Measurements from ENCODE around the gene CFAP58.

Gene CFAP58

DNA sequence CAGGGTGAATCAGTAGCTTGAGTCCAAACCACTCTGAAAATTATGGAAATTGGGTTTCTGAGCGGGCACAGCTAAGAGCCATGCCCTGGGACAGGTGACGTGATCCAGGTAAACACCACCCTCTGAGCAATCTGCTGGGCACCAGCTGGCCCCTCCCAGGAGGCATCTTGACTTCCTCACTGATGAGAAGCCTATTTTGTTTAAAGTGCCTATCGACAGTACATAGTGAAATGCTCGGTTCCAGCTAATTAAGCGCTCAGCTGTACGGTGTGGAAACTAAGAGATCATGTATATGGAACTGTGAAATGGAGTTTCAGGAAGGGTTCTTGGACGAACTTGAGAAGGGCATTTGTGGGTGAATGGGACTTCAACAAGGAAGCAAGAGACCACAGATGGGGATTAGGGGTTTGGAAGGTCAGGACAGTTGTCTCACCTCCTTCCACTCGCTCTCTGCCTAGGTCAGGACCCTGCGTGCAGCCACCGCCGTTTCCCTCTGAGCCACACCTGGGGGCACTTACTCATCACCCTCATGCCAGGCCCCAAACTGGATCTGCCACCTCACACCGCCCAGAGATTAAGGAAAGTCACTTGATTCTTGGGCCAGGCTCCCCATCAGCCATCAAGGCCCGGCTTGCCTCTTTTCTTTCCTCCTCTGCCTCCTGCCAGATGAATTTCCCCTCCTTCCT lies 18.5 kb upstream of the CFAP58 start:
- DNase-seq: no peak

DNA sequence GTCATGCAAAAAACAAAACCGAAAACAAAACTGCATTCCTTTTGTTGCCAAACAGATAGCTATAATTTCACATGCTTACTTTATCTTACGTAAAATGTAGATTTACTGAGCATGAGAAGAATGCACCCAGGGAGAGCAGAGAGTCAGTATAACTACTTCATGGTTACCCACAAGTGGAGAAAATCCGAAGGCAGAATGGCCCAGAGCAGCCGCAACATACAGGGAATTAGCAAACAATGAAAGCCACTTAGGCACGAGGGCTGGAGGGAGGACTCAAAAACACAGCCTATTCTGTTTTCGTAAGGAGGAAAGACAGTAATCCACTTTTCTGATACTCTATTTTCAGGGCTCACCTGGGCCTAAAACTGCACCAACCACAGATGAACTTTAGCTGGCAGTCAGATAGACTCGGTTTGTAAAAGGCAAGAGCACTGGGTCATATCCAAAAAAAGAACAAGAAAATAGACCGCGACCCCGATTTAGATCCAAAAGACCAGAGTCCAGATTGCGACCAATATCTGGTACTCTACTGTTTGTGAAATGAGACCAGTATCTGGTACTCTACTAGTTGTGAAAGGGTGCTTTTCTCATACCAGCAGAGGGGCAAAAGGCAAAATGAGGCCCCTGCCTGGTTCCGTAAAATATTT lies 16.7 kb upstream of the CFAP58 start:
- DNase-seq: peak; percentile 69

DNA sequence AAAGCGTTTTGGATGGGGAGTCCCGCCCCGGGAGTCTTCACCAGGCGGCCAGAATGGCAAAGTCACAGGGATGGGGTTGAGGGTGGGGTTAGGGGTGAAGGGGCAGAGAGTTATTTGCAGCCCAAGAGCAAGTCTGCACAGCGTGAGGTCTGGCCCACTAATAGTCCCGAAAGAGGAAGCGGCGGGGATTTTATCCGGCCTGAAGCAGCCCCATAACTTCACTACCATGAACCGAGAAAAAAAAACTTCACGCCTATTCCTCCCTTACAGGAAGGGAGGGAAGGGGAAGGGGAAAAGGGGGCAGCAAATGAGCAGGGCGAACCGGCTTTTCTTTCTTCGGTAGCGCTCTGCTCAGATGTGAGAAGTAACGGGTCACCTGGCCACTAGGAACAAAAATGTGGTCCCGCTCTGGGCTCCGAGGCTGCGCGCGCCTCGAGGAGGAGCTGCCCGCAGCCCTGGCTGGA lies 16.1 kb upstream of the CFAP58 start:
- DNase-seq: no peak

DNA sequence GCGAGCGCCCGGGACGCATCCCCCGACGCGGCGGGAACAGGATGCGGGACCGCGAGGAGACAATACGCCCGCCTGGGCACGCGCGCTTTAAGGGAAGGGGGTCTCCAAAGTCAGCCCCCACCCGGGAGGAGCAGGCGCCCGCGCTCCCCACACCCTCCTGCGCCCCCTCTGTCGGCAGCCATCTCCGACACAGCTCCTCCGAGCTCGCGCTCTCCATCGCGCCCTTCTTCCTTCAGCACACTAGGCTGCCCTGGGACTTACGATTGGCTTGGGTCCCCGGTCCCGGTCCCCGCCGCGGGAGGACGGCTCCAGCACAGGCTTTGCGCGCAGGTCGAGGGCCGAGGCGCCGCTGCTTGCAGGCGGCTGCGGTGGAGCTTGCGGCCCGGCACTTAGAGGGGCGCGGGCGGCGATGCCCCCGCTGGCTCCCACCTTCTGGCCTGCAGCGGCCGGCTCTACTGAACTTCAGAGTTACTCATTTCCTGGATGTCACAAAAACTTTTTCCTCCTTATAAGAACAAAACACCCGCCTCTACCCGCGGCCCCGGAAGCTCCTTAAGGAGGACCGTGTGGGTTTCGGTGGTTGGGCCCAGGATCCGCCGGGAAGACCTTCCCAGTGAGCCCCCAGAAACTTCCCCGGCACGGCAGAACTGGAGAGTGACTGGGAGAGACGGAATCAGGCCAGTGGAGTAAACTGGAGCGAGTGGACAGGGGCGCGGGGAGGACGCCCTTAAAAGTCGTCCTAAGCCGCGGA lies 15.5 kb upstream of the CFAP58 start, which contains the start of gene ITPRIP:
Gene ITPRIP, minus strand, starts transcription at position 481 of the 751 bp plus-strand sequence. CDS start 22,414 bp downstream, outside the sequence.
- DNase-seq: peak; percentile 89

DNA sequence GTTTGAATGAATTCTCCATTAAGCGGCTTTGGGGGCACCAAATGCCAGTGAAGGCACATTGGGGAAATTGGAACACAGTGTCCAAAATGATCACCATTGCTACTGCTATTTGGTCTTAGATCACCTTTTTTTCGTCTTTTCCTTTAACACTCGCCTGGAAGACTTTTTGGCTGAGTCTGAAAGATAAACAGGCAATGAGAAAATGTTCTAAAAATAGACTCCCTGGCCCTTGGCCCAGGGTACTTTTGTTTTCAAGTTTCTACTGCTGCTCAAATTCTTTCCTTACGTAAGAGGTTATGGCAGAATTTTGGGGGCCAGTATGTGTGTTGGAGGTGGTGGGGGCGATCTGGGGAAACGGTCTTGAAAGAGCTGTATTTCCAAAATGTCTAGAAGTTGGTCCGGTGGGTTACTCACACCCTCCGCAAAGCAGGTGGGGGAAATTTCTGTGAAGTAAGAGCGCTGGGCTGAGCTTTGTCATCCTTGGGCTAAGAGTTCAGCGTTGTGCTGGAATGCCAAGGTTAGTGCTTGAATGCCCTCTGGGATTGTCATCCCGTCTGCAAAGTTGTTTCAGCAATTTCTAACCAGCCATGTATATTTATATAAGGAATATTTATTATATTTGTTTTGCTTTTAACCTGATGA lies 14.0 kb upstream of the CFAP58 start:
- DNase-seq: peak; percentile 80

DNA sequence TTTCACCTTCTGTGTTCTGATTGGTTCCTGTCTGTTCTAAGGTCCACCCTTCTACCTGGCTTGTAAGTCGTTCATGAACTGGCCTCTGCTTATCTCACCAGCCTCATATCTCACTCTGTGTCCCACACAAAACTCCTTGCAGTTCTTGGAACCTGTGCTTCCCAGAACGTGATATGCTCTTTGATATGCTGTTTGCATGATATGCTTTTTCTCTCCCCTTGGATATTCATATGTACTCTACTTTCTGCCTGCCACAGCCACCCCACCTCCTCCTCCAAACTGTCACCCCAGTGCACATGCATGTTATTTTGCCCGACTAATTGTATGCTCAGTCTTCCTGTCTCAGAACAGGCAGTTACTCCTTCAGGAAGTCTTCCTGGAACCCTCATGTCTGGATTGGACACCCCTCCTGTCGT lies 13.5 kb upstream of the CFAP58 start:
- no peak for DNase-seq

DNA sequence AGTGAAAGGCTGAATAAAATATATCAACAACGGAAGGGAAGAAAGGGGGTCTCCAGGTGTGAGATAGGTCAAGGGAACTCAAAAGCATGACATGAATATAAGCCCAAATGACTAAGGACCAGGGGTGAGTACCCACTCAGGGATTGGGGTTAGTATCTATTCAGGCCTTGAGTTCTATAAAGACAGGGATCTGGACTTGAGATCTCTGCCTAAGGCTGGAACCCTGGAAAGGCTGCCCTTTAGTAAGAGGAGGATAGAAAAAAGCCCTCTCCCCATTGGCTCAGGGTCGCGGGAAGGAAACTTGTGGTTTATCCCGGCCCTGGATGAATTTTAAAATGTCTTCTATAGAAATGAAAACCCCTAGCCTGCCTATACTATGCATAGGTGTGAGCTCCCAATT lies 13.0 kb upstream of the CFAP58 start:
- DNase-seq: no peak

DNA sequence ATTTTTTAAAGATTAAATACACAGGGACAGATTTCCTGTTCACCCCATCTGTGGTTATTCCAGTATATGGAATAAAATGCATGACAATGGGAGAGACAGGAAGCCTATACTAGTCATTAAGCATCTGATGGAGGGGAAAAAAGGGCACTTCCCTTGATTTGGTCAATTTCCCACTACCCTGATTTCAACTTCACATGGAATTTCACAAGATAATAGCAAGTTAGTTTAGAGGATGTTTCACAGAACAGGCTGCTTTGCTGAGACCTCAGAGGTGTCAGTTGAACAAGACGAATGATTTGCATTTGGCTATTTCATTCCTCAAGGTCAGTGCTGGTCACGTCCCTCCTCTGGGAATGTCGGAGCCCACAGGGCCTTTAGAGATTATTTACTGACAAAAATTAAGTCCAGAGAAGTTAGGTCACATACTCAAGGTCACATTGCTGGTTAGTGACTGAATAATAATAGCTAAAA lies 10.7 kb upstream of the CFAP58 start:
- DNase-seq: peak; percentile 45

DNA sequence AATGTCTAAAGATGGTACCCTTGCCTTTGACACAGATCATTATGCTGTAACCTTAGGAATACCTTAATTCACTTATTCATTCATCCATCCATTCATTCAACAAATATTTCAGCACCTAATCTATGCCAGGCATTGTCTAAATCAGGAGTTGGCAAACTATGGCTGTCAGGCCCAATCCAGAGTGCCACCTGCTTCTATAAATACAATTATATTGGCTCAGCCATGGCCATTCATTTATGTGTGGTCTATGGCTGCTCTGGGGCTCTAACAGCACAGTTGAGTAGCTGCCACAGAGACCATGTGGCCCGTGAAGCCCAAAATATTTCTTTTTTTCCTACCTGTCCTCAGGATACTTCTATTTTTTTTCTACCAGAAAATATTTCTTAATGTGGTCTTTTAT lies 9.4 kb upstream of the CFAP58 start:
- DNase-seq: no peak

DNA sequence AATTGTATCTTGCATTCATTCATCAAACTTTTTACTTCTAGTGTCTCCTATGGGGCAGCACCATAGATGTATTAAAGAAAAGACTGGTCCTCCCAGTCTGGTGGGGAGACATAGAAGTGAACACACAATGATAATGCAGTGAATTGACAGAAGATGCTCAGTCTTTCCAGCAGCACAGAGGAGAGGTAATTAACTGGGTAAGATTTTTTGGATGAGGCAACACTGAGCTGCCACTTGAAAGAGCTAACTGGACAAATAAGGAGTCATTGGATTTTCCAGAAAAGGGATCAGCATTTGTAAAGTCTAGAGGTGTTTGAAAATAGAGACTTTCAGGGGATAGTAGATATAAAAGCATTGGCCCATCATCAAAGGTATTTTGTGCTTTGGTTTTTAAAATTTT lies 8.1 kb upstream of the CFAP58 start:
- DNase-seq: no peak

DNA sequence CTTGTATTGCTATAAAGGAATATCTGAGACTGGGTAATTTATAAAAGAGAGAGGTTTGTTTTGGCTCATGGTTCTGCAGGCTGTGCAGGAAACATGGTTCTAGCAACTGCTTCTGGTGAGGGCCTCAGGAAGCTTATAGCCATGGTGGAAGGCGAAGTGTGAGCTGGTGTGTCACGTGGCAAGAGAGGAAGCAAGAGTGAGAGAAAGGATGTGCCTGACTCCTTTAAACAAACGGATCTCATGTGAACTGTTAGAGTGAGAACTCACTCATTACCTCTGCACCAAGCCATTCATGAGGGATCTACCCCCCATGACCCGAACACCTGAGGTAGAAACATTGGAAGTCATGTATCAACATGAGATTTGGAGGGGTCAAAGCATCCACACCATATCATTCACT lies 7.7 kb upstream of the CFAP58 start:
- DNase-seq: no peak

DNA sequence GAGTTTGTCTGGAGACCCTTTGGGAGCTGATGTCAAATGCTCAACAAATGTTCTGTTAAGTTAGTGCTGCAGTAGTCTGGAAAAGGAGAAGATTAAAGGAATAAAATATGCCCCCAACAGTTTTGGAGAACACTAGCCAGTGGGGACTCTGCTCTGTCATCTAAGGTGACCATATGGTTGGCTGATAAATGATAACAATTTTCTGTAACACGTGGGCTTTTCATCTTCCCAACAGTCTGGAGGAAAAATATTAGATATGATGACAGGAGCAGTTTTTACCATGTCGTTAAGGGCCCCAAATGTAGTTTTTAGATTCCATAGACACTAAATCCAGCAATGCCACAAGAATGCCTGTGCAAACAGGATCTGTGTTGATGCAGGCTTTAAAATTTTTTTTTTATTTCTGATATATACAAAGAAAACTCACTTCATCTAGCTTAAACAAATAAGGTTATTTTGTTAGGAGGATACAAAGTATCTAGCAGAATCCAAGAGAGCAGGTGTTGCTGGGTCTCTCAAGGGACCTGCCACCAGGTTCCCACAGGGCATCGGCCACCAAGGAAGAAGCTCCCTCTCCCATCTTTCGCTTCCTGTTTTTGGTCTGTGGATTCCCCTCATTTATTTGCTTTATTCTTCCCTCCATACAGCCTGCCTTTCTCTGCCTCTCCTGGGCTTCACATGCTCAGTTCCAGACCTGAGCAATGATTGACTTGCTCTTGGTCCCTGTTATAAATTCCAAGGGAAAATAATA lies 6.2 kb upstream of the CFAP58 start:
- no peak for DNase-seq

DNA sequence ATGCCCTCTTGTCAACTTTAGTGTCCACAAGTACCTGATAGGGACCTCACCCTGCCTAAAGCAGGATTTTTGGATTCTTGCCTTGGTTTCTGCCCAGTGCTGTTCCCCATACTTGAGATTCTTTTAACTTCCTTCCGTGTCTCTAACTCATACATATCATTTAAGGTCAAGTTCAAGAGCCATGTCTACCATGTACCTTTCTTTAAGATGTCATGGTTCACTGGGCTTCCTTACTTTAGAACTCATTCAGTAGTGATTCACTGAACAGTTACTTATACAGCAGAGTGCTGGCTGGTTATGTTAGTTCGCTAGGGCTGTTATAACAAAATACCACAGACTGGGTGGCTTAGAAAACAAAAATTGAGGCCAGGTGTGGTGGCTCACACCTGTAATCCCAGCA lies 5.0 kb upstream of the CFAP58 start:
- DNase-seq: no peak

DNA sequence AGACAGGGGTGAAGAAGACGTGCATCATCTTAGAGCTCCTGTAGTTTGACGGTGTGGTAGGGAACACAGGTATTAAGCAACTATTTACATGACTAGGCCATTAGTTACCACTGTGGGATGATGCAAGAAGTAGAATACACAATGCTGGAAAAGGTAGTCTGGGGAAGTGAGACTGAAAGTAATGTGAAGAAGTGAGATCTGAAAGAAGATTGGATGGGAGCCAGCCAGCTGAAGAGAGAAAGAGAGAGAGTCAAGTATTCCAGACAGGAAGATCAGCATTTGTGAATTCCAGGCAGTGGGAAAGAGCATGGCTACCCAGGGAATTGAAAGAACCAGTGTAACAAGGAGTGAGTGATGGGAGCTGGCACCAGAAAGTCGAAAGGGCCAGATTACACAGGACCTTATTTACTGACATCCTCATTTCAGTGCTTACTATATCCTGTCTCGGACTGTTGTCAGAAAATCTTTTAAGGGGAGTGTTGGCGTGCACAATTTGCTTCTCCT lies 4.0 kb upstream of the CFAP58 start:
- peak; percentile 76 for DNase-seq

DNA sequence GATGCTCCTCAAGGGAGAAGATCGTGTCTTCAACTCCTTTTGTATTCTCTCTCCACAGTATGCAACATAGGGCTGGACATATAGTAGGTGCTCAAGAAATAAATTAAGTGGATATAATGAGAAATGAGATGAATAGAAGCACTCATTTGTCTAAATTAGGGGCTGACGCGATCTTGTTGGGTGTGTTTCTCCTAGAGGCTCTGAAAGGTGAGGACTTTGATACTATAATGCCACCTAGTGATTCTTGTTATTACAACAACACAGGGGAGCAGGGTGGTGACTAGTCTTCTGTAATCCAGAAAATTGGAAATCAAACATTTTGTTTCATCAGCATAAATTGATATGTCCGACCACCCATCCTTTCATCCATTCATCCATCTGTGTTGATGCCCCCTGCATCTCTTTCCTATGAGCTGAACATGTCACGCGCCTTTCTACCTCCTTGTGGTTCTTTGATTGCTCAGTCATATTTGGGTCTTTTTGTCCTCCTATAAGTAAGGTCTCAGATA lies 3.5 kb upstream of the CFAP58 start:
- DNase-seq: peak; percentile 73

DNA sequence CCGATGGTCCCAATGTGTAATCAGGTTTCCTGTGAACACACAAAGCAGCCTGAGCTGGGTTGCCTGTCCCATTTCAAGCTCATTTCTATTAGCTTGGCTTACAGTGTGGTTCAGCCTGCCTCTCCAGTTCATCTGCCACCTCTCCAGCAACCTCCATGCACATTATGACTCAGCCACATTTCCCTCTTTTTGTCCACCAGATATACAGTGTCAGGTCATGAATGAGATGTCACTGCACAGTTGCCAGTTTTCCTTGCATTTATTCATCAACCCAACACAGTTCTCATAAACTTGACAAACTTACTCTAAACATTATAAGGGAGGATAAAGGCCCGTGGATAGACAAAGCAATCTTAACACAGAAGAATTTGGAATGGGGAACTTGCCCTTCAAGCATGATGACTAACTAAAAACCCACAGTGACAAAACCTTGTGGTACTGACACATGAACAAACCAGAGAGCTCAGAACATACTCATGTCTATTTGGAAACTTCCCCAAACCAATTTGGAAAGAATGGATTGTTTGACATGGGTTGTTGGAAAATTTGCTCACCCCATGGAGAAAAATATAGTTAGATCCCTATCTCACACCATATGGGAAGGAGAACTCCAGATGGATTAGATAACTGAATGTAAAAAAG lies 2.5 kb upstream of the CFAP58 start:
- peak; percentile 87 for DNase-seq

DNA sequence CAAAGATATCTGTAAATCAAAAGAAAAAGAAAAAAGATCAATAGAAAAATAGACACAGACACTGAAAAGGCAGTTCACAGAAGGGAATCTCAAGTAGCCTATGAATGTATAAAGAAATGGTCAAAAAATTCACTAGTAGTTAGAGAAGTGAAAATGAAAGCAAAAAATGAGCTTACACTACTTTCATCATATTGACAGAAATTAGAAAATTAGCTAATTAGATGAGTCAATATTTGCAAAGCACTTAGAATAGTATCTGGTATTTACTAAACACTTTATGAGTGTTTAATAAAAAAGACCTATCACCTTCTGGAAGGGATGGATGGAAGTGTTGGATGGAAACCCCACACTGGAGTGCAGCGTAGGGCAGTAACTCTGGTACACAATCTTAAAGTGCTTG lies 1.7 kb upstream of the CFAP58 start:
- DNase-seq: no peak

DNA sequence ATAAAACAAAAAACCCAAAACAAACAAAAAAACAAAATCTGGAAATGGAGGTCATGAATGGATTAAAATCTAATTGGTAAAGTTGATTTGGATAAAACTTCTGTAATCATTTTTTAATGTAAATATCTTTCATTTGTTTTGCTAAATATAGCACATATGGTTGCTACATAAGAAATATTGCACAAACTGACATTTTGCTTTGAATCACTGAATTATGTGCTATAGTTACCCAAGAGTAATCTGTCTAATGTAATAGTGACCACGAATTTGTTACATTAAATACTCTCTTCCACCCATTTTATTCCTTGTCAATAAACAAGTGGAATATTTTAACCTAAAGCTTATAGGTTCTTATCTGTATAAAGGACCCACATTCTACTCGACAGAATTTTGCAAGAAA lies 6.2 kb downstream of the CFAP58 start:
- DNase-seq: no peak

DNA sequence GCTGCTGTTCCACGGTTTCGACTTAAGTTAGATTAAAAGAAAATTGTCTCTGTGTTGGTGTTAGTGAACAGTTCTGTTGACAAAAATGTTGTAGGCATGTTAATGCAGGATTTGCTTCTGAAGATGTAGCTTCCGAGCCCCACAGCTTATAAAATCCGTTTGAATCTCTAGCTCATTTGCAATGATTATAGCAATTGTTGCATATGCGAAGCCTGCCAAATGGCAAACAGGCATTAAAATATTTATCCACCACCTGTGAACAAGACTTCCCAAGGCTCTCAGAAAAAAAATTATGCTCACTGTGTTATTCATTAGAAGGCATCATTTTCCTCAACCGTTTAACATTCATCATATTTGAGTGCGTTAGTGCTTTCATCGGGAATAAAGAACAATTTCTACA lies 14.3 kb downstream of the CFAP58 start:
- DNase-seq: no peak

DNA sequence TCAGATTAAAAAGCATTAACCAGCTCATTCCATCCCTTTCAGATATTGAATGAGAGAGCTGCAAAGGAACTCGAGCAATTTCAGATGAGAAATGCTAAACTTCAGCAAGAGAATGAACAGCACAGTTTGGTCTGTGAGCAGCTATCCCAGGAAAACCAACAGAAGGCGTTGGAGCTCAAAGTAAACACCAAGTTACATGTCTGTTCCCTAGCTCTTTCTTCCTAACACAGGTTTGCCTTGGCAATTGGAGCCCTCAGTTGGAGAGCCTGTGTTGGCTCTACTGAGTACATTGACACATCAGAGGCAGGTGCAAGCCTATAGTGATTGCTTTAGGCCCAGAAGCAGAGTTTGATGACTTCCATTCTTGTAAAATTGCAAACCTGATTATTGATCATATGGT lies 14.7 kb downstream of the CFAP58 start:
- DNase-seq: no peak

DNA sequence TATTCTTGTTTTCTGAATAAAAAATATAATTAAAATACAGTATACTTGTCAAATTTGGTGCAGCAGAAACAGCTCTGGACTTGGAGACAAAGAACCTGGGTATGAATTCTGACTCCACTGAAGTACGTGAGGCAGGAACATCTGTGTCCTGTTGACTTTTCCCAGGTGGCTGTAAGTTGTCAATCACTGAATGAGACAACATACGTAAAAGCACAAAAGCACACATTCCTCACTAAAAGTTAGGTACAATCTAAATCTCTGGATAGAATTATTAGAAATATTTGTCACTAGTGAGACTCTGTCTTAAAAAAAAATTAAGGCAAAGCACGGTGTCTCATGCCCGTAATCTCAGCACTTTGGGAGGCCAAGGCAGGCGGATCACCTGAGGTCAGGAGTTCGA lies 18.1 kb downstream of the CFAP58 start:
- DNase-seq: no peak

DNA sequence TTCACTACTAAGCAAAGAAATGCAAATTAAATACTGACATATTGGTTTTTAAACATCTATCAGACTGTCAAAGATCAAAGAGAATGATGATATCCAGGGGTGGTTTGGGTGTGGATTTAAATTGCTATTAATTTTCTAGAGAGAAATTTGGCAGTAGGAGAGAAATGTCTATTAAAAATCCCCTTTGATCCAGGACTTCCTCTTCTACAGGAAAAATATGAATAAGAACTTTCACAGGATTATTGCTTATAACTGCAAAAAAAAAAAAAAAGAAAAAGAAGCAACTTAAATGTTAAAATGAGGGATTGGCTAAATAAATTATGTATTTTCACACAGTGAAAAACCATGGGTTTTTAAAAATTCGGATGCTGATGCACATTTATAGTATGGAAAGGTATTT lies 21.0 kb downstream of the CFAP58 start:
- no peak for DNase-seq

Data from fibroblast of skin of right biceps (primary cell).